Astrocyte (in vitro differentiated cells and primary cell): ENCODE results near the gene CABP1. TPM values are rescaled to one million over a fixed set of nuclear protein-coding genes. Genes with fewer than 3 reads are reported as not detected.
A peak's percentile ranks its signal among the peaks of the same experiment; 100 is the strongest.

Experiments
- DNase-seq: peaks from one replicate; pipeline ENCODE4 v3.0.0-alpha.2; 2010; ENCODE audit warnings: low read depth
- FAIRE-seq: peaks from 2 replicates; lab custom pipeline; 2011; peaks lifted over from hg19 to GRCh38; lab: Jason Lieb, UNC
- H2AFZ ChIP-seq: 2 replicates; pipeline ENCODE4 v1.6.0; 2012; ENCODE audit warnings: low read depth, low read length, inconsistent platforms
- H3K27ac ChIP-seq: 2 replicates; pipeline ENCODE4 v1.5.1; 2011; ENCODE audit warnings: low read depth, low read length, inconsistent platforms
- H3K27me3 ChIP-seq: 2 replicates; pipeline ENCODE4 v1.6.0; 2011; ENCODE audit warnings: low read length, inconsistent platforms; ENCODE audit not compliant: insufficient read depth
- H3K36me3 ChIP-seq: 2 replicates; pipeline ENCODE4 v1.5.1; 2011; ENCODE audit warnings: low read length, inconsistent platforms; ENCODE audit not compliant: insufficient read depth
- H3K4me1 ChIP-seq: 2 replicates; pipeline ENCODE4 v1.5.1; 2011; ENCODE audit warnings: low read length, inconsistent platforms; ENCODE audit not compliant: insufficient read depth
- H3K4me2 ChIP-seq: 2 replicates; pipeline ENCODE4 v1.6.0; 2012; ENCODE audit warnings: low read length, inconsistent platforms
- H3K4me3 ChIP-seq: 2 replicates; pipeline ENCODE4 v1.5.1; 2011; ENCODE audit warnings: low read depth, mild to moderate bottlenecking, low read length, inconsistent platforms; ENCODE audit not compliant: insufficient read depth
- H3K79me2 ChIP-seq: 2 replicates; pipeline ENCODE4 v1.6.0; 2012; ENCODE audit warnings: mild to moderate bottlenecking, low read length, inconsistent platforms; ENCODE audit not compliant: insufficient read depth
- H3K9ac ChIP-seq: 2 replicates; pipeline ENCODE4 v1.6.0; 2012; ENCODE audit warnings: mild to moderate bottlenecking, low read length, inconsistent platforms
- H3K9me3 ChIP-seq: 2 replicates; pipeline ENCODE4 v1.5.1; 2012; ENCODE audit warnings: low read depth, mild to moderate bottlenecking, low read length, inconsistent platforms; ENCODE audit not compliant: insufficient read depth
- H4K20me1 ChIP-seq: 2 replicates; pipeline ENCODE4 v1.6.0; 2012; ENCODE audit warnings: low read length, inconsistent platforms; ENCODE audit not compliant: insufficient read depth
- H3K27ac Mint-ChIP-seq: one replicate; pipeline ENCODE4 v1.8.0; 2021; ENCODE audit warnings: mild to moderate bottlenecking, mixed read lengths; ENCODE audit not compliant: unreplicated experiment
- H3K27me3 Mint-ChIP-seq: one replicate; pipeline ENCODE4 v1.8.0; 2021; ENCODE audit warnings: low read depth, mixed read lengths; ENCODE audit not compliant: unreplicated experiment
- H3K36me3 Mint-ChIP-seq: one replicate; pipeline ENCODE4 v1.8.0; 2021; ENCODE audit warnings: low read depth, mixed read lengths; ENCODE audit not compliant: unreplicated experiment
- H3K4me1 Mint-ChIP-seq: one replicate; pipeline ENCODE4 v1.8.0; 2021; ENCODE audit warnings: low read depth, mixed read lengths; ENCODE audit not compliant: unreplicated experiment
- H3K4me3 Mint-ChIP-seq: one replicate; pipeline ENCODE4 v1.8.0; 2021; ENCODE audit warnings: mild to moderate bottlenecking, moderate library complexity, mixed read lengths; ENCODE audit not compliant: unreplicated experiment
- H3K9me3 Mint-ChIP-seq: one replicate; pipeline ENCODE4 v1.8.0; 2021; ENCODE audit warnings: mild to moderate bottlenecking, mixed read lengths; ENCODE audit not compliant: unreplicated experiment
- EZH2 ChIP-seq: IDR thresholded peaks from 2 replicates; pipeline ENCODE4 v1.6.1; 2012; ENCODE audit warnings: mild to moderate bottlenecking, low read length, inconsistent platforms; ENCODE audit not compliant: insufficient read depth
- total RNA-seq: library from RNA; stranded (reverse); gene quantifications from 2 replicates; pipeline ENCODE4 v1.2.1, GENCODE V29; 2021
- TF ChIP-seq, protein P1 (sequence below): IDR thresholded peaks from 2 replicates; pipeline ENCODE4 v1.5.1; 2011; ENCODE audit warnings: low read depth, mild to moderate bottlenecking, inconsistent platforms, low read length, moderate library complexity; ENCODE audit not compliant: insufficient read depth

Gene CABP1
- total RNA-seq, 1 donor from 2014 or later = 0.30 TPM

DNA sequence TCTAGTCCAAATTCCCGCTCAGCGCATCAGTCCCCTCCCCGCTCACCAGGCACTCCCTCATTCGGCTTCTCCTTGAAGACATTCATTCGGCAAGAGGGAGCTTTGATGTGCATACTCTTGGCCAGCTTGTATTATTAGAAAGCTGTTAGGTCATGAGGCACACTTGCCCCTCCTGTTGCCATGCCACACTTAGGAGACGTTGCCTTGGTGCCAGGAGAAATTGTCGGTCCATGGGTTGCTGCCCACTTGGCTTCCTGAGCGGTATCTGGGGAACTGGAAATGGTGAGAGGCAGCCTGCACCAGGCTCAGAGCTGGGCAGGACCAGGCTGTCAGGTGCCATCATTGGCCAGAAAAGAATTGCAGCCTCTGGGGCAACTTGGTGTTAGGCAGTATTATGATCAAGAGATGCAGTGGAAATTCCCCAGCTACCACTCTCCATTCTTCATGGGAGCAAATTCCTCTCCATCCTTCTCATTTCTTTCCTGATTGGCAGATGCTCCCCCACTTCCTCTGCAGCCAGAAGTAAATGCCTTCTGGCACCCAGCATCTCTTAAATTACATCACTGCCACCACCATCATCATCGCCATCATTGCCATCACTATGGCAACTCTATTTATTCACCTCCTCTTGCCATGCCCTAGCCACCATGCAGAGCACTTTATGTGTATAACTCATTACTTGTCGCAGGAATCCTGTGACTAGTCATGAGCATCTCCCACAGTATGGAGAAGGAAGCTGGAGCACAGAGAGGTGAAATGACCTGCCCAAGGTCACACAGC is 12.4 kb downstream of the CABP1 start:
- no peaks in the 10 kb centered on the region for H3K9me3 ChIP-seq
- no peak overlapping the region for H3K27ac ChIP-seq
- no peaks in the 10 kb centered on the region for H3K9me3 Mint-ChIP-seq
- peaks cover 14% of the 10 kb centered on the region for H3K4me1 ChIP-seq
- no peak for DNase-seq
- TF ChIP-seq EZH2 = no peak
- TF ChIP-seq, protein P1, sequence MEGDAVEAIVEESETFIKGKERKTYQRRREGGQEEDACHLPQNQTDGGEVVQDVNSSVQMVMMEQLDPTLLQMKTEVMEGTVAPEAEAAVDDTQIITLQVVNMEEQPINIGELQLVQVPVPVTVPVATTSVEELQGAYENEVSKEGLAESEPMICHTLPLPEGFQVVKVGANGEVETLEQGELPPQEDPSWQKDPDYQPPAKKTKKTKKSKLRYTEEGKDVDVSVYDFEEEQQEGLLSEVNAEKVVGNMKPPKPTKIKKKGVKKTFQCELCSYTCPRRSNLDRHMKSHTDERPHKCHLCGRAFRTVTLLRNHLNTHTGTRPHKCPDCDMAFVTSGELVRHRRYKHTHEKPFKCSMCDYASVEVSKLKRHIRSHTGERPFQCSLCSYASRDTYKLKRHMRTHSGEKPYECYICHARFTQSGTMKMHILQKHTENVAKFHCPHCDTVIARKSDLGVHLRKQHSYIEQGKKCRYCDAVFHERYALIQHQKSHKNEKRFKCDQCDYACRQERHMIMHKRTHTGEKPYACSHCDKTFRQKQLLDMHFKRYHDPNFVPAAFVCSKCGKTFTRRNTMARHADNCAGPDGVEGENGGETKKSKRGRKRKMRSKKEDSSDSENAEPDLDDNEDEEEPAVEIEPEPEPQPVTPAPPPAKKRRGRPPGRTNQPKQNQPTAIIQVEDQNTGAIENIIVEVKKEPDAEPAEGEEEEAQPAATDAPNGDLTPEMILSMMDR = no peak
- no peak overlapping the region for H3K27ac Mint-ChIP-seq
- H3K27me3 Mint-ChIP-seq = peaks cover 23% of the 10 kb centered on the region
- H2AFZ ChIP-seq = no peak overlapping the region
- no peaks in the 10 kb centered on the region for H3K79me2 ChIP-seq
- H3K9ac ChIP-seq = no peak overlapping the region
- H3K36me3 ChIP-seq = no peaks in the 10 kb centered on the region
- H4K20me1 ChIP-seq = no peaks in the 10 kb centered on the region
- H3K4me2 ChIP-seq = no peak overlapping the region
- H3K4me3 ChIP-seq = no peak overlapping the region
- no peaks in the 10 kb centered on the region for H3K36me3 Mint-ChIP-seq
- no peak for FAIRE-seq
- peaks cover 42% of the 10 kb centered on the region for H3K27me3 ChIP-seq
- no peak overlapping the region for H3K4me3 Mint-ChIP-seq
- no peaks in the 10 kb centered on the region for H3K4me1 Mint-ChIP-seq

DNA sequence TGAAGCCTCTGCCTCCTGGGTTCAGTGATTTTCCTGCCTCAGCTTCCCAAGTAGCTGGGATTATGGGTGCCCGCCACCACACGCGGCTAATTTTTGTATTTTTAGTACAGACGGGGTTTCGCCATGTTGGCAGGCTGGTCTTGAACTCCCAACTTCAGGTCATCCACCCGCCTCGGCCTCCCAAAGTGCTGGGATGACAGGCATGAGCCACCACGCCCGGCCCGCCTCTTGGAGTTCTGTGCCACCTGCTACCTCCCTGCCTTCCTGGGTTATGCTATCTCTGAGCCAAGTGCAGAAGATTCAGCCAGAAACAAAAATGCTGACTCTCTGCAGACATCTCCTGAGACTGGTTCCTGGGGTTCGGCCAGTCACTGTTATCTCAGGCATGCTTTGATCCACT is 13.2 kb downstream of the CABP1 start:
- Histone ChIP-seq H3K4me1 (peaks cover 13% of the 10 kb centered on the region), H3K27ac (no peak overlapping the region), H3K79me2 (no peaks in the 10 kb centered on the region), H2AFZ (no peak overlapping the region), H3K4me2 (no peak overlapping the region), H3K9me3 (no peaks in the 10 kb centered on the region), H4K20me1 (no peaks in the 10 kb centered on the region), H3K27me3 (peaks cover 42% of the 10 kb centered on the region), H3K36me3 (no peaks in the 10 kb centered on the region), H3K4me3 (no peak overlapping the region), H3K9ac (no peak overlapping the region)
- no peak overlapping the region for H3K27ac Mint-ChIP-seq
- TF ChIP-seq, protein P1 = no peak
- no peak for TF ChIP-seq EZH2
- peaks cover 28% of the 10 kb centered on the region for H3K27me3 Mint-ChIP-seq
- no peak for DNase-seq
- no peak overlapping the region for H3K4me3 Mint-ChIP-seq
- H3K36me3 Mint-ChIP-seq = no peaks in the 10 kb centered on the region
- no peaks in the 10 kb centered on the region for H3K9me3 Mint-ChIP-seq
- no peak for FAIRE-seq
- H3K4me1 Mint-ChIP-seq = no peaks in the 10 kb centered on the region

DNA sequence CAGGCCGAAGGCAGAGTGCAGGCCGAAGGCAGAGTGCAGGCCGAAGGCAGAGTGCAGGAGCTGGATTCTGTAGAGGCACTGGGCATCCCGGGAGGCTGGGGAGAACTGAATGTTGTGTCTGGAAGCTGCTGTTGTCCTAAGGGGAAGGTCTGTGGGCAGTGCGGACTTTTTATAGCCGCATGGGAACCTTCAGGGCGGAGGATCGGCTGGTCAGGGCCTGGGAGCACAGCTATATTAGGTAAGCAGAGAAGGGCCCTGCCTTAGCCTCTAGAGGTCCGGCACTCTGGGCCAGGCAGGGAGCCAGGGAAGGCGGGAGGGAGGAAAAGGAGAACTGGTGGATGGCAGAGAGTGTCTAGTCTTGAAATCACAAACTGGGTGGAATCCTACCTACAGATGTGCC is 14.2 kb downstream of the CABP1 start:
- H3K27ac Mint-ChIP-seq = no peak overlapping the region
- TF ChIP-seq, protein P1 = no peak
- FAIRE-seq = no peak

More for the DNA sequence above, 14.2 kb downstream of the CABP1 start:
- Mint-ChIP-seq H3K4me3 (peak overlapping the region; percentile 18), H3K36me3 (no peaks in the 10 kb centered on the region), H3K9me3 (peaks cover 2% of the 10 kb centered on the region), H3K27me3 (peaks cover 32% of the 10 kb centered on the region), H3K4me1 (no peaks in the 10 kb centered on the region)
- Histone ChIP-seq H3K27me3 (peaks cover 37% of the 10 kb centered on the region), H3K4me1 (peaks cover 3% of the 10 kb centered on the region), H3K79me2 (no peaks in the 10 kb centered on the region), H3K9me3 (no peaks in the 10 kb centered on the region), H3K27ac (no peak overlapping the region), H2AFZ (no peak overlapping the region), H3K4me2 (no peak overlapping the region), H3K36me3 (no peaks in the 10 kb centered on the region), H4K20me1 (no peaks in the 10 kb centered on the region), H3K9ac (no peak overlapping the region), H3K4me3 (no peak overlapping the region)
- no peak for DNase-seq
